Measurements from ENCODE around the gene ESPNL.
"Not testable (repeated sequence)": the region's sequence is repeated elsewhere in the genome, so short reads cannot be mapped to it uniquely, and the experiment has no call there.

ESPNL gene, protein sequence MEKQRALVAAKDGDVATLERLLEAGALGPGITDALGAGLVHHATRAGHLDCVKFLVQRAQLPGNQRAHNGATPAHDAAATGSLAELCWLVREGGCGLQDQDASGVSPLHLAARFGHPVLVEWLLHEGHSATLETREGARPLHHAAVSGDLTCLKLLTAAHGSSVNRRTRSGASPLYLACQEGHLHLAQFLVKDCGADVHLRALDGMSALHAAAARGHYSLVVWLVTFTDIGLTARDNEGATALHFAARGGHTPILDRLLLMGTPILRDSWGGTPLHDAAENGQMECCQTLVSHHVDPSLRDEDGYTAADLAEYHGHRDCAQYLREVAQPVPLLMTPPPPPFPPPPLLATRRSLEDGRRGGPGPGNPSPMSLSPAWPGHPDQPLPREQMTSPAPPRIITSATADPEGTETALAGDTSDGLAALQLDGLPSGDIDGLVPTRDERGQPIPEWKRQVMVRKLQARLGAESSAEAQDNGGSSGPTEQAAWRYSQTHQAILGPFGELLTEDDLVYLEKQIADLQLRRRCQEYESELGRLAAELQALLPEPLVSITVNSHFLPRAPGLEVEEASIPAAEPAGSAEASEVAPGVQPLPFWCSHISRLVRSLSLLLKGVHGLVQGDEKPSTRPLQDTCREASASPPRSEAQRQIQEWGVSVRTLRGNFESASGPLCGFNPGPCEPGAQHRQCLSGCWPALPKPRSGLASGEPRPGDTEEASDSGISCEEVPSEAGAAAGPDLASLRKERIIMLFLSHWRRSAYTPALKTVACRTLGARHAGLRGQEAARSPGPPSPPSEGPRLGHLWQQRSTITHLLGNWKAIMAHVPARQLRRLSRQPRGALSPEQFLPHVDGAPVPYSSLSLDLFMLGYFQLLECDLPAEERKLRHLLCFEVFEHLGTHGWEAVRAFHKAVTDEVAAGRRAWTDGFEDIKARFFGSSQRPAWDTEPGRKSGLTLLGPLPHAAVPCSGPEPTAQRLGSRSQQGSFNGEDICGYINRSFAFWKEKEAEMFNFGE

DNA sequence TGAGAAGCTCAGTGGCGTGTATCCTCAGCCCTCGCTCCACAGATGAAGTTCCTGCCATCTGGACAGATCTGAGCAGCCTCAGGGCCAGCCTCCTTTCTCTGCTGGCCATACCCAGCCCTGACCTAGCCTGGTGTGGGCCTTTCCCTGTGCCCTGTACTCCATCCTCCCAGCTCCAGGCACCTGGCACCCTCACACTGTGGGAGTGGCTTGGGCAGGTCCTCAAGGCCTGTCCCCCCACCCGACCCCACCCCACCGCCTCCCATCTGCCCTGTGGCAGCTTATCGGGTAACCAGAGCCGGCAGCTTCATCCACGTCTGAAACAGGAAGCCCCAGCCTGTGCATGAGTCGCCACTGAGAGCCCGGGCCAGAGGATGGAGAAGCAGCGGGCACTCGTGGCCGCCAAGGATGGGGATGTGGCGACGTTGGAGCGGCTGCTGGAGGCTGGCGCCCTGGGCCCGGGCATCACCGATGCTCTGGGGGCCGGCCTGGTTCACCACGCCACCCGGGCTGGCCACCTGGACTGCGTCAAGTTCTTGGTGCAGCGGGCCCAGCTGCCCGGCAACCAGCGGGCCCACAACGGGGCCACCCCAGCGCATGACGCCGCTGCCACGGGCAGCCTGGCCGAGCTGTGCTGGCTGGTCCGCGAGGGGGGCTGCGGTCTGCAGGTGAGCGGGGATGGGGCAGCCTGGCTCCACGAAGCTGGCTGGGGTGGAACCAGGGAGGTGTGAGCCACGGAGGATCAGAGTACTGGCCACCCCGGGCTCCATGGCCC is at the start of gene ESPNL:
TSS of gene ESPNL (plus strand) at position 292 of the 772 bp plus-strand sequence. CDS start at position 372, 80 bp downstream.
- DNase-seq (ENCODE audit: low read depth in 2 of 2) = no peak

DNA sequence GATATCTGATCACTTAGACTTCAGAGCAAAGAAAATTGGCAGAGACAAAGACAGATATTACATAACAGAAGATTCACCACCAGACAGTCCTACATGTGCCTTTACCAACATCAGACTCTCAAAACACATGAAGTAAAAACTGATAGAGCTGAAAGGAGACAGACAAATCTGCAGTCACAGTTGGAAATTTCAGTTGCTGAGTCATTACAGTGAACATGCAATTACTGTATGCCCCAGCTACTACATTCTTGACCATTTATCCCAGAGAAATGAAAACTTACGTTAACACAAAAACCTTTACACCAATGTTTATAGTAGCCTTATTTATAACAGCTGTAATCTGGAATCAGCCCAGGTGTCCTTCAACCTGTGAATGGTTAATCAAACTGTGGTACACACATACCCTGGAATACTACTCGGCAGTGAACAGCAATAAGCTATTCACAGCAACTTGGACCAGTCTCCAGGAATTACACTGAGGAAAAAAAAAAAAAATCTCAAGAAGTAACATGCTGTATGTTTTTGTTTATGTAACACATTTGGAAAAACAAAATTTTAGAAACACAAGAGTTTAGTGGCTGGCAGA is 46.9 kb upstream of the ESPNL start:
- DNase-seq (ENCODE audit: low read depth in 2 of 2) = no peak

DNA sequence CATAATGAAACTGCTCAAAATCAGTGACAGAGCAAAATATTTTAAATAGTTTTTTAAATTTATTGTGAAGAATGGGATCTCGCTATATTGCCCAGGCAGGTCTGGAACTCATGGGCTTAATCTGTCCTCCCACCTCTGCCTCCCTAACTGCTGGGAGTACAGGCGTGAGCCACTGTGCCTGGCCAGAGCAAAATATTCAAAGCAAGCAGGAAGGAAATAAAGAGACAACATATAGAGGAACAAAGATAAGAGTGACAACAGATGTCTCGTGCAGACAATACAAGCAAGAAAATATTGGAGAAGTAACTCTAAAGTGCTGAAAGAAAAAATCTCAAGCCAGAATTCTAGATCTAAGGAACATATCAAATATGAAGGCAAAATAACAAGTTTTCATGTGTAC is 44.3 kb upstream of the ESPNL start:
- no peak for DNase-seq (ENCODE audit: low read depth in 2 of 2)

DNA sequence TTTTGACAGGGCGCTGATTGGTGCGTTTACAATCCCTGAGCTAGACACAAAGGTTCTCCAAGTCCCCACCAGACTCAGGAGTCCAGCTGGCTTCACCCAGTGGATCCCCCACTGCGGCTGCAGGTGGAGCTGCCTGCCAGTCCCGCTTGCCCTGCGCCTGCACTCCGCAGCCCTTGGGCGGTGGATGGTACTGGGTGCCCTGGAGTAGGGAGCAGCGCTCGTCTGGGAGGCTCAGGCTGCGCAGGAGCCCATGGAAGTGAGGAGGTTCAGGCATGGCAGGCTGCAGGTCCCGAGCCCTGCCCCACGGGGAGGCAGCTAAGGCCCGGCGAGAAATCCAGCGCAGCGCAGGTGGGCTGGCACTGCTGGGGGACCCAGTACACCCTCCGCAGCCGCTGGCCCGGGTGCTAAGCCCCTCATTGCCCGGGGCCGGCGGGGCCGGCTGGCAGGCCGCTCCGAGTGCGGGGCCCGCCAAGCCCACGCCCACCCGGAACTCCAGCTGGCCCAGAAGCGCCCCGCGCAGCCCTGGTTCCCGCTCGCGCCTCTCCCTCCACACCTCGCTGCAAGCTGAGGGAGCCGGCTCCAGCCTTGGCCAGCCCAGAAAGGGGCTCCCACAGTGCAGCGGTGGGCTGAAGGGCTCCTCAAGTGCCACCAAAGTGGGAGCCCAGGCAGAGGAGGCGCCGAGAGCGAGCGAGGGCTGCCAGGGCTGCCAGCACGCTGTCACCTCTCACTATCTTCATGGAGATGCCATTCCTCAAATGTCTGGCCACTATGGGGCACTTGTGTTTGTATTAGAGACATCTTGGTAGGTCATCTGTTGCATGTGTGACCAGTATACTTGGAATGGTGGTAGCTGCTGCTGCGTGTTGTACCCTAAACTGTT is 42.2 kb upstream of the ESPNL start:
- DNase-seq (ENCODE audit: low read depth in 2 of 2) = not testable (repeated sequence)

DNA sequence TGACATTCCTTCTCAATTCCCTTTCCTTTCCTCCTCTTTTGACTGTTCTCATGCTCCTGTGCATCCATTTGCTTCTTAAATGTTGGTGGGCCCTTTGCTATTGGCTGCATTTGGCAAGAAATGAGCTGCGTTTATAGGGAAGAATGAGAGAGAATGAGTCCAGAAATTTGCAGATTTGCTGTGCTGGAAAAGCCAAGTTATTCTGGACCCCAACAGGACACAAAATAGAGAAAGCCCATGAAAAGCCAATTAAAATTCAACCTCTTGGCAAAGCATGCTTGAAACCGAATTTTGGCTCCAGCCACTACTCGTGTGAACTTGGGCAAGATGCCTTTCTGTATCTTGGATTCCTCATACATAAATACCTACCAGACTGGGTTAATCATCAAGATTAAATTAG is 40.6 kb upstream of the ESPNL start:
- no peak for DNase-seq (ENCODE audit: low read depth in 2 of 2)

DNA sequence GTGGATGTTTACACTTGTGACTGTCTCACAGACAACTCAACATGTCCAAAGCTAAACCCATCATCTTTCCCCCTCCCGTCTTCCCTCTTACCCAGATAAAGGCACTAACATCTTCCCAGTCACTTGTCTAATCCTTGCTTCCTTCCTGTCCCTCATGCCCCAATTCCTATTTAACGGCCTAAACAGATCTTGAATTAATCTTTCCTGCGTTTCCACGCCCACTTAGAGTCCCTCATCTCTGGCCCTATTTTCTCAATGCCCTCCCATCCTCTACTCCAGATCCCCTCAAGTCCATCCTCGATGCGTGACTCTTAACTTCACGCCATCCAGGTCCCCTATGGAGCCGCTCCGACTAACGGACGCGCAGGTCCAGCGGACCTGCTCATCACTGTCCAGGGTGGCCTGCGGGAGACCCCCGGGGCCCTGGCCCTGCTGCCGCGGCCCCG is 40.0 kb upstream of the ESPNL start:
- no peak for DNase-seq (ENCODE audit: low read depth in 2 of 2)

DNA sequence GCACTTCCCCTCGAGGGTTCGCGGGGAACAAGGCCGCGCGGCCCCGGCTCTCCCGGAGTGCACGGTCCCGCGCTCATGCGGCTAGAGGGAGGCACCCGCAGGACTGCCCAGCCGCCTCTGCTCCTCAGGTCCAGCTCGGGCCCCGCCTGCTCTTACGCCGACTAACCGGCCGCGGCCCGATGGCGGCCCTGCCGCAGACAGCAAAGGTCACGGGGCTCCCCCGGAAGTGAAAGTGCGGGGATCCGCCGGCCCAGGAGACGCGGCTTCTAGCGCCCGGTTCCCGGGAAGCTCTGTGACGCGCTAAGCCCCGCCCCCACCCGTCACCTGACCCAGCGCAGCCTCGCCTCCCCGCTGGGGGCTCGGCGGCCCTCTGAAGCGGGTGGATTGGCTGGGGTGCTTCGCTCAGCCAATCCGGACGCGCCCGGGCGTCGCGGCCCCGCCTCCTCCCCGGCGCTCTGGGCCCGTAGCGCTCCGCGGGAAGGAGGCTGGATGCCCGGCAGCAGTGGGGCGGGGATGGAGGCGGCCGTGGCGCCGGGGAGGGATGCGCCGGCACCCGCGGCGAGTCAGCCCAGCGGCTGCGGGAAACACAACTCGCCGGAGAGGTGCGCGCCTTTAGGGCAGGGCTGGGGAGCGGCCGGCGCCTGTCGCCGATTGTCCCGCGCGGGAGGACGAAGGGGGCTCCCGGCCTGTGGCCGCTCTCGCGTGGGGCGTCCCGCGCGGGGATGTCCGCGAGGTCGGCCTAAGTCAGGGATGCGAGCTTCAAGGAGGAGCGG is 39.4 kb upstream of the ESPNL start, which contains the start of gene SCLY:
TSS of gene SCLY (plus strand) at position 460 of the 773 bp plus-strand sequence. CDS start at position 514, 54 bp downstream.
- DNase-seq (ENCODE audit: low read depth in 2 of 2) = peak; percentile 90 to 93

DNA sequence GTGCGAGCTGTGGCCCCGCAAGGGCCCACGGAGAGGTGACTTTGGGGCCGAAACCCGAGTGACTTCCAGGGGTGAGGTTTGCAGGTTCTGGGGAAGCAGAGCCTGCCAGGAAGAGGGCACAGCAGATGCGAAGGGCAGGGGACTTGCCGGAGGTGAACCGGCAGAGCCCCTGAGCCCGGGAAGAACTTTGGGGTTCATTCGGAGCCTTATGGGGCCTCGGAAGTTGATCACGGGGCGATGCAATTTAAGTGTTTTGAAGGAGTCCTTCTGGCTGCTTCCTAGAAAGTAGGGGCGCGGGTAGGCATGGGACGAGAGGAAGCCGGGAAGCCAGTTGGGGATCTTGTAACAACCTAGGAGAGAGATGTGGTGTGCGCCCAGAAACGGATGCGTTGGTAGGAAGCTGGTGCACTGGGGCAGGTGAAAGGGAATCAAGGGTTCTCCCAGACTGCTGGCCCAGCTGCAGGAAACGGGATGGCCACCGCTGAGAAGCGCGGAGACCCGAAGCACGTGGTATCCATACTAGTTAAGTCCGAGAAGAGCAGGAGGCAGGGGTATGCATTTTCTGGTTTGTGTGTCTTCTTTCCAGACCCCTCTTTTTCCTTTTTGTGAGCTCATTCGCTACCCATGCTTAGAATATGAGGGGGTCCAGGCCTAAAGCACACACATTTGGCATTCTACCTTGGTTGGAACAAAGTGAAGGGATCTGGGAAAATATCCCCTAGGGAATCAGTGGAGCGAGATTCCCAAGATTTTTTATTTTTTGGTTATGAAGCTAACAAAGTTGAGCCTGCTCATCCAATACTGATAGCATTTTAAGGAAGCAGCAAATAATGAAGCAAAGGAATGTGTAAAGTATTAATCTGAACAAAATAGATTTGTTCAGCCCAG is 38.6 kb upstream of the ESPNL start:
- DNase-seq (ENCODE audit: low read depth in 2 of 2) = no peak

DNA sequence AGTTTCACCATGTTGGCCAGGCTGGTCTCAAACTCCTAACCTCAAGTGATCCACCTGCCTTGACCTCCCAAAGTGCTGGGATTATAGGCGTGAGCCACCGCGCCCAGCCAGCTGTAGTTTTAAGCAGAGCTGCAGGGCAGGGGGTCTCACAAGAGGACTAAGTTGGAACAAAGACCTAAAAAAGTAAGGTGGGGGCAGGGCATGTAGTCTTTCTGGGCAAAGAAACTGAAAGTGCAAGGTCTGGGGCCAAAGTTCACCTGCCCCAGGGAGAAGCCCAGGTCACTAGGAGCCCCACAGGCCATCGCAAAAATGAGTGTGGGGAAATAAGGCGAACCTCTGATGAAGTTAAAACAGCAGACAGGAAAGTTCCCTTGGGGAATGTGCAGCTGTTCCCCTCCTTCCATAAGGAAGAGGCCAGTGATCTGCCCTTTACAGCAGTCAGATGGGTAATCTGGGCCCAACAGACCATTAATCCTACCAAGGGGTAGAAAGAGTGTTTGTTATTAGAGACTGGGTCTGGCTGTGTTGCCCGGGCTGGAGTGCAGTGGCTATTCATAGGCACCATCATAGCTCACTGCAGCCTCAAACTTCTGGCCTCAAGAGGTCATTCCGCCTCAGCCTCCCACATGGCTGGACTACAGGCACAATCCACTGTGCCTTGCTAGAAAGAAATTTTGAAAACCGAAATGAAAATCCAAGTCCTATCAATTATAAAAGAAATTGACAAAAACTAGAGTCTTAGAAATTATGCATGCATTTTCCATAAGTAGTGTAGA is 36.5 kb upstream of the ESPNL start:
- DNase-seq (ENCODE audit: low read depth in 2 of 2) = no peak

DNA sequence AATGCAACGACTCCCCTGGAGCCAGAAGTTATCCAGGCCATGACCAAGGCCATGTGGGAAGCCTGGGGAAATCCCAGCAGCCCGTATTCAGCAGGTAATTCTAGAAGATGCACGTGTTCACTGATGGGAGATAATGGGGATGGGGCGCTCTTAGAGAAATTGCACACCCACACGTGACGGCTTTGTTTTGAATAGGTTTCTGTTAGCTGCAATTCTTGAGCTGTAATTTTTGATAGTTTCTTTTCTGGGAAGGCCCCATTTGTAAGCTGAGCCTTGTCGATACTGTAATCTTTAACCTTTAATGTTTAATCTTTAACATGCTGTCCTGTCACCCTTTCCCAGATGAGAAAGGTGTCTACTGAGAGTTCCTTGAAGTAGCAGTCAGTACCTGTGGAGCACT is 35.8 kb upstream of the ESPNL start:
- DNase-seq (ENCODE audit: low read depth in 2 of 2) = no peak

DNA sequence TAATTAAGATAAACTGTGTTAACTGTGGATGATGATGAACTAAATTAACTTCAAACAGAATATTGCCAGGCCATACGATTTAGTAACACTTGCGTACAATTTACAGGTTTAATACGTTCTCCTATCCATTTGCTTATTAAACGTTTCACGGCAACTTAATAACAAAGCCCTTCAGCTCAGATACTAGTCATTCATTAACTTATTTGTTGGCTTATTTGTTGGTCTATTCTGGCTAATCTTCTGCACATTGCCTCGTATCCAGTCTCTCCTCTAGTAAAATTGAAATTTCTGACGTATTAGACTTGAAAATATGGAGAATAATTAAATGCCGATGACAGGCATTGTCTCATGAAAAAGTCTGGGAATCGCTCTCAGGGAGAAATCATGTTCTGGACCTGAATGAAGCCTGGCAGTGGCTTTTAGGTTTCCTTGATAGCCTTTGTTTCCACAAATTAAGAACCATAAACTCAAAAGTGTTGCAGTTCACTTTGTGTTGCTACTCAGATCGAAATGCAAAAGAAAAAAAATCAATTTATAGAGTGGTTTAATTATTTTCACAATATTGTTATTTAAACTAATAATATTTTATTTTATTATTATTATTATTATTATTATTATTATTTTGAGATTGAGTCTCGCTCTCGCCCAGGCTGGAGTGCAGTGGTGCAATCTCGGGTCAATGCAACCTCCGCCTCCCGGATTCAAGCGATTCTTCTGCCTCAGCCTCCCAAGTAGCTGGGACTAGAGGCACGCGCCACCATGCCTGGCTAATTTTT is 34.9 kb upstream of the ESPNL start:
- no peak for DNase-seq (ENCODE audit: low read depth in 2 of 2)

DNA sequence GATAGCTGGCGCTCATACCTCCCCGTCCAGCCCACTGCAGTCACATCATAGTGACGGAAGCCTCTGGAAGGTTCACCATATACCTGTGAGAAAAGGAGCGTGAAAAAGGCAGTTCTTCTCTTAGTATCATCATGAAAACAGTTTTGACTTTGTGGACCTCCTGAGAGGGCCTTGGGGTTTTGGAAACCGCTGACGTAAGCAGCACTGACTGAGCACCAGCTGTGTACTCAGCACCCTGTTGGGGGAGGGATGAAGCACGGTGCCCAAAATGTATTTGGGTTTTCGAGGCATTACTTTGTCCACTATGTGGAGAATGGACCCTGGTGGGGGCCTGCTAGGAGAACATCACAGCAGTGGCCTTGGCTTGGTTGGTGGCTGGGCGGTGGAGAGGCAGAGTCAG is 33.9 kb upstream of the ESPNL start:
- no peak for DNase-seq (ENCODE audit: low read depth in 2 of 2)

DNA sequence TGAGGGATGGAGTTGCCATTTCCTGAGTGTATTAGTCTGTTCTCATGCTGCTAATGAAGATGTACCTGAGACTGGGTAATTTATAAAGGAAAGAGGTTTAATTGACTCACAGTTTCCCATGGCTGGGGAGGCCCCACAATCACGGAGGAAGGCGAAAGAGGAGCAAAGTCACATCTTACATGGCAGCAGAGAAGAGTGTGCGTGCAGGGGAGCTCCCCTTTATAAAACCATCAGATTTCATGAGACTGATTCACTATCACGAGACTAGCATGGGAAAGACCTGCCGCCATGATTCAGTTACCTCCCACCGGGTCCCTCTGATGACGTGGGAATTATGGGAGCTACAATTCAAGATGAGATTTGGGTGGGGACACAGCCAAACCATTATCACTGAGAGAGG is 33.4 kb upstream of the ESPNL start:
- DNase-seq (ENCODE audit: low read depth in 2 of 2) = not testable (repeated sequence)

DNA sequence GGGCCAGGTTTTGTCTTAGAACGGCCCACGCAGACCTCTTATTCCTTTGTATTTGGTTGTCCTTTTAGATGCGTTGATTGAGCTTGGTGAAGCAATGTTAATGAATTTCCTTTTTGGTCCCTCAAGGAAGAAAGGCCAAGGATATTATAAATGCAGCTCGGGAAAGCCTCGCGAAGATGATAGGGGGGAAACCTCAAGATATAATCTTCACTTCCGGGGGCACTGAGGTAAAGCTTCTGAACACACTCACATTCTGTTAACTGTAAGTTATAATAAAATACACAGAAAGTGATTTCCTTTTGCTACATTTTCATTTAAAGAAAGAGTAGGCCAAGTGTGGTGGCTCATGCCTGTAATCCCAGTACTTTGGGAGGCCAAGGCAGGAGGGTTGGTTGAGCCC is 32.2 kb upstream of the ESPNL start:
- DNase-seq (ENCODE audit: low read depth in 2 of 2) = no peak

DNA sequence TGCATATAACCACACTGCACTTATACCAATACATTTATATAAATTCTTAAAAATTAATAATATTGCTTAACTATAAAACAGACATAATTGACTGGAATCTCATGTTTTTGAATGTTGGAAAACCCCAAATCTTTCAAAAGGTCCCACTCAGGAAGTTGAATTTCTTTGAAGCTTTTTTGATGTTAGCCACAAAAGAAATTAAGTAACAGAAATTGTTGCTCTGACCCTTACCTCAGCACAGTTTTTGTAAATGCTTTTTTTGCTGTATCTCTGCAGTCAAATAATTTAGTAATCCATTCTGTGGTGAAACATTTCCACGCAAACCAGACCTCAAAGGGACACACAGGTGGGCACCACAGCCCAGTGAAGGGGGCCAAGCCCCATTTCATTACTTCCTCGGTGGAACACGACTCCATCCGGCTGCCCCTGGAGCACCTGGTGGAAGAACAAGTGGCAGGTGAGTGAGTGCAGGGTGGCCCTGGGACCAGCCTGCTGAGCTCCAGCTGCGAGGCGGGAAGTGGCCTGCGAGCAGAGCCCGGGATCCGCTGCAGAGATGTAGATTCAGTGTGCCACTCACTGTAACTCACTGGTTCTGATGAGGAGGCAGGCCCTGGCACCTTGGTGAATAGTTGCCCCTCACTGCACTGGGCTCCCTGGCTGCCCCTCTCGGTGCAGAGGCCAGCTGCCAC is 31.0 kb upstream of the ESPNL start:
- no peak for DNase-seq (ENCODE audit: low read depth in 2 of 2)

DNA sequence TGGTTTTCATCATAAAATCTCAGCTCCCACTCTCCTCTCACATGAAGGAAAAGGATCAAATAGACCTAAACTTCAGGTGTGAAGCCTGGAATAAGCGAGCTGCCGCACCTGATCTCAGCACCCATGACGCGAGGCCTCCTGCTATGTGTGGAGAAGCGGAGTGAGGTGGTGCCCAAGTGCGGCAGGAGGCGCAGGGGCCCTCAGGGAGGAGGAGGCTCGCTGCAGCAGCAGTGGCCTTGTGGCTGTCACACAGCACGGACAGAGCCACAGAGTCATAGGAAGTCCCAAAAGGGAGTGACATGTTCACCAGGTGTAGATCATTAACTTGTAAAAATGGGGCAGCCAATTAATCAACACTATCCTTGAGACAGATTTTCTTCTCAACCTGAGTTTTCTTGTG is 30.3 kb upstream of the ESPNL start:
- DNase-seq (ENCODE audit: low read depth in 2 of 2) = no peak
